ENCODE results near the gene TBC1D1.

The TBC1D1 gene

GRCh38 chr4:37928426-37929416 lies 37.8 kb downstream of the TBC1D1 start:
- peak in 1 of 5 donors; percentile 50 for DNase-seq

- DNase-seq: no peak
These were observed 43.2 kb downstream of the TBC1D1 start for GRCh38 chr4:37934096-37934495.

GRCh38 chr4:37934609-37935008 lies 43.7 kb downstream of the TBC1D1 start:
- no peak for DNase-seq

- DNase-seq: no peak
These were observed 44.1 kb downstream of the TBC1D1 start for GRCh38 chr4:37935026-37935425.

DNA sequence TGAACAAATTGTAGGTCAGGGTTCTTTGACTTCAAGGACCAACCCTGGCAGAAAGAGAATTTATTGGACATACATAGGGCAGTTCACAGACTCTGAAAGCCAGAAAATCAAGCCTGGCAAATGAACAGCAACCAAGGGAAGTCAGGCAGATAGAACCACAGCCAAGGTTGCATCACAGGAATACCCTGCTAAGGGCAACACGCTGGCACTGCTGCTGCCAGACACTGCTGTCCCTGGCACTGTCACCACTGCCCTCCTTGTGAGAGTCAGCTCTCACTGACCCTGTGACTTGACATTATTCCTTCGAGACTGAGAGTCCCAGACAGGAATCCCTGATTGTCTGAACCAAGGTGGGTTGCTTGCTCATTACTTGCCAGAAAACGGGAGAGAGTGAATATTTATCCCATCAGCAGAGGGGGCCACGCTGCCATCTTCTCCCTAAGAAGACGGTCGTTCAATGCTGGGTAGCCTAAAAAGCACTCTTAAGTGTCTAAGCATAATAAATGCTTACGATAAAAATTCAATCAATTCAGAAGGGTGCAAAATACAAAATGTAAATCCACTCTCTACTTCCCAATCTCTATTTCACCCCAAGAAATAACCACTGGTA lies 46.1 kb downstream of the TBC1D1 start:
- DNase-seq: no peak

DNA sequence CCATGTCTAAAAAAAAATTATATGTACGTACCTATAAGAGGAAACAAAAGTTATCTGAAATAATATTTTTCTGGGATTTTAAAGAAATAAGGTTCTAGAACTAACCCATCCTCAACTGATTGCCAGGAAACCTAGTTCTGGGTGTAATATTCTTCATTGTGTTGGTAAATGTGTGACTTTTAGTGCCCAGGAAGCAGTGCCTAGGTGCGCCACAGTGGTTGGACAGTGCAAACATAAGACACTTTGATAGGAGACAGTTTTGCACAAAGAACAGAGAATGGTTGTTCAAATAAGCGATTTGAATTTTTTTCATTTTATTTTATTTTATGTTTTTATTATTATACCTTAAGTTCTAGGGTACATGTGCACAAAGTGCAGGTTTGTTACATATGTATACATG lies 47.3 kb downstream of the TBC1D1 start:
- DNase-seq: no peak

- DNase-seq: no peak
These were observed 55.8 kb downstream of the TBC1D1 start for GRCh38 chr4:37946503-37947179.

DNA sequence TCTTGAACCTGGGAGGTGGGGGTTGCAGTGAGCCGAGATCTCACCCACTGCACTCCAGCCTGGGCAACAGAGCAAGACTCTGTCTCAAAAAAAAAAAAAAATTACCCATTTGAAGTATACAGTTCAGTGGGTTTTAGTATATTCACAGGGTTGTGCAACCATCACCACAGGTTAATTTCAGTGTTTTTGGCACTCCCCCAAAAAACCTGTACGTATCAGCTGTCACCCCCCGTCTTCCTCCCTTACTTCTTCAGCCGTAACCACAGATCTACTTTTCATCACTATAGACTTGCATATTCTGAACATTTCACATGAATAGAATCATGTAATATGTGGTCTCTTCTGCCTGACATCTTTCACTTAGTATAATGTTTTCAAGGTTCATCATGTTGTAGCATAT lies 57.7 kb downstream of the TBC1D1 start:
- no peak for DNase-seq

- DNase-seq: no peak
These were observed 58.9 kb downstream of the TBC1D1 start for GRCh38 chr4:37949636-37950426.

GRCh38 chr4:37951461-37952352 lies 60.8 kb downstream of the TBC1D1 start:
- no peak for DNase-seq

DNA sequence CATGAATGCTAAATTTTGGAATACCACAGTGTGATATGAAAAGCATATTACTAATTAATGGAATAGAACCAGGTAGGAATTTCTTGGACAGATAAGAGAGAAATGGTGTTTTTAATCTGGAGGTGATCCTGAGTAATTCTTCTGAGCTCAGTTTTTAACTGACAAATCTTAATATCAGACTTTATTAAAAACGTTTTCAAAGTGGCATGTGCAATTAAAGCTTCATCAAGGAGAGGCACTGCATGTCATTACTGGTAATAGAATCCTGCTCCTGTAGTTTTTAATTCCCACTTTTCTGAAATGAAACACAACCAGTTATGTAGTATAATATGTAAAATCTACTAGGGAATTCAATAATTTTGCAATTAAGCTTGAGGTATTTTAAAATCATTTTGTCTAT lies 62.3 kb downstream of the TBC1D1 start:
- DNase-seq: no peak

GRCh38 chr4:37953620-37954293 lies 62.9 kb downstream of the TBC1D1 start:
- no peak for DNase-seq

DNA sequence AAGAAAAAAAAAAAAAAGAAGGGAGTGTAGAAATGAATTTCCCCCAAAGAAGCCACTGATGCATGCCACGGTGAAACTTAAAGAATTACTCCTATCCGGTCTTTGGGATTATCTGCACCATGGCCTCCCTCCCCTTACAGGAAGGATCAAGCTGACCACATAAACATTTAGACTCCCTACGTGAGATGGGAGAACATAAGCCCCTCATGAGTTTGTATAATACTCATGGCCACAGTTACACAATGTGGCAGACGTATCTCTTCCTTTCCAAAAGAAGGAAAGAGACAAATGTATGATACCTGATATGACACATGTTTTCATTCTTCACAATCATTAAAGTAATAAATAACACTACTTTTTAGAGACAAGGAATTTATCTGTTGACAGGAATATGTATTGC lies 66.1 kb downstream of the TBC1D1 start:
- no peak for DNase-seq

DNA sequence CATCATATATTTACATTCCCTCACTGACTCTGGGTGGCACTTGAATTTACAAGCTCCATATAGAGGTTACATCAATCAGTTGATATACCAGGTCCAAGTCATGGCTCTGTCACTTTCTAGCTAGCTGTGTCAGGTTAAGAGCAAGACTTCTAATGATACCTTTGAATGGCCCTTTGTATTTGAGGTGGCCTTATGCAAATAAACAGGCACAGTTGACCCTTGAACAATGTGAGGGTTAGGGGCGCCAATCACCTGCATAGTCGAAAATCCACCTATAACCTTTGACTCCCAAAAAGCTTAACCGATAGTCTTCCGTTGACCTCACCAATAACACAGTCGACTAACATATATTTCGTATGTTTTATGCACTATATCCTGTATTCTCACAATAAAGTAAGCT lies 68.0 kb downstream of the TBC1D1 start:
- DNase-seq: no peak

GRCh38 chr4:37960098-37960497 lies 69.2 kb downstream of the TBC1D1 start, which contains the start of gene PTTG2:
Gene PTTG2, plus strand, starts transcription at chr4:37960398. Its CDS starts 37 bp downstream, at chr4:37960435.
- no peak for DNase-seq

DNA sequence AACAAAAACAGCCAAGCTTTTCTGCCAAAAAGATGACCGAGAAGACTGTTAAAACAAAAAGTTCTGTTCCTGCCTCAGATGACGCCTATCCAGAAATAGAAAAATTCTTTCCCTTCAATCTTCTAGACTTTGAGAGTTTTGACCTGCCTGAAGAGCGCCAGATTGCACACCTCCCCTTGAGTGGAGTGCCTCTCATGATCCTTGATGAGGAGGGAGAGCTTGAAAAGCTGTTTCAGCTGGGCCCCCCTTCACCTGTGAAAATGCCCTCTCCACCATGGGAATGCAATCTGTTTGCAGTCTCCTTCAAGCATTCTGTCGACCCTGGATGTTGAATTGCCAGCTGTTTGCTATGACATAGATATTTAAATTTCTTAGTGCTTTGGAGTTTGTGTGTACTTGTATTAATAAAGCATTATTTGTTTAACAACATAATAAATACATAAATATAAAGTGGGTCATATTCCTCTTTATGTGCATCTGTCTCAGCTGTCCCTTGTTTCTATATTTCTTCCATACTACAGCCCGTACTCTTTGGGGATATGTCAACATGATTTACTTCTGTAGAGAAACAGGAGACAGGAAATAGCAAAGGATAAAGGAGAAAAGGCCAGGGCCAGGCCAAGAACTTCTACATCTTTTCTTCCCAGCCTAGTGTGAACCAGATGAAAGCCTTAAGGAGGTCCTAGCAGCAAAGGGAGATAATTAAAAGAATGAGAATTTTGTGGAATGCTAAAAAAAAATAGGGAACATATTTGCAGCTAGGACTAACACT lies 70.0 kb downstream of the TBC1D1 start:
- DNase-seq: no peak

GRCh38 chr4:37964734-37965457 lies 74.0 kb downstream of the TBC1D1 start:
- DNase-seq: no peak

GRCh38 chr4:37966044-37966443 lies 75.2 kb downstream of the TBC1D1 start:
- DNase-seq: no peak

- no peak for DNase-seq
These were observed 76.9 kb downstream of the TBC1D1 start for GRCh38 chr4:37967736-37968135.
